DOHH2 (cell line): ENCODE measurements around the gene WASL.

Experiments used
- CTCF ChIP-seq: fragments of 200-600 bp; sonication (generic); IDR thresholded peaks from one replicate; pipeline ENCODE4 v1.5.1; 2014; ENCODE audit warnings: antibody characterized with exemption, mild to moderate bottlenecking, low read depth, low read length; ENCODE audit not compliant: poor library complexity, severe bottlenecking
- EZH2phosphoT487 ChIP-seq: fragments of 200-600 bp; sonication (generic); IDR thresholded peaks from 2 replicates; pipeline ENCODE4 v1.6.1; 2017; ENCODE audit warnings: borderline replicate concordance, mild to moderate bottlenecking, antibody characterized with exemption, low read length, moderate library complexity, mixed read lengths

- no peak for TF ChIP-seq CTCF
- TF ChIP-seq EZH2phosphoT487: no peak
Observed at GRCh38 chr7:123734498-123734897, 14.3 kb downstream of the WASL start.
